H1 (cell line): Measurements from ENCODE around the gene OGFRL1. TPM values are rescaled to one million over a fixed set of nuclear protein-coding genes. Genes with fewer than 3 reads are reported as not detected.

ENCODE experiments used
- CTCF ChIA-PET: fragments of 300-600 bp; sonication (Branson Sonifier 250); formaldehyde crosslinking; loops from one replicate; lab custom pipeline; 2021; ENCODE audit not compliant: partially characterized antibody; lab: Charles Lee
- POLR2A ChIA-PET: fragments of 300-600 bp; sonication (Branson Sonifier 250); formaldehyde crosslinking; loops from one replicate; lab custom pipeline; 2021; ENCODE audit warnings: inconsistent platforms; ENCODE audit not compliant: partially characterized antibody; lab: Charles Lee
- DNase-seq, 2 experiments: peaks; one replicate each; pipeline versions ENCODE4 v3.0.0 to v3.0.0-alpha.2; 2010 to 2022; ENCODE audit warnings: low spot score in 2 of 2, low read depth in 1 of 2, mixed read lengths in 1 of 2
- FAIRE-seq: peaks from 2 replicates; lab custom pipeline; 2011; peaks lifted over from hg19 to GRCh38; lab: Jason Lieb, UNC
- H2AFZ ChIP-seq: 2 replicates; pipeline ENCODE4 v1.8.1; 2012; ENCODE audit warnings: low read length, inconsistent platforms
- H2AK5ac ChIP-seq: 2 replicates; pipeline ENCODE4 v1.6.1; 2013; ENCODE audit warnings: low read depth, low read length
- H2BK120ac ChIP-seq: replicated peaks from 2 replicates; pipeline ENCODE3; 2013; ENCODE audit warnings: low read depth, low read length, inconsistent platforms
- H2BK12ac ChIP-seq: 2 replicates; pipeline ENCODE4 v1.6.1; 2013; ENCODE audit warnings: low read depth, low read length
- H2BK15ac ChIP-seq: 2 replicates; pipeline ENCODE4 v1.6.1; 2013; ENCODE audit warnings: low read length
- H2BK20ac ChIP-seq: 2 replicates; pipeline ENCODE4 v1.6.1; 2013; ENCODE audit warnings: low read length
- H2BK5ac ChIP-seq: 2 replicates; pipeline ENCODE4 v1.6.1; 2013; ENCODE audit warnings: low read depth, low read length
- H3K14ac ChIP-seq: 2 replicates; pipeline ENCODE4 v1.6.1; 2013; ENCODE audit warnings: inconsistent platforms; ENCODE audit not compliant: insufficient read length
- H3K18ac ChIP-seq: 2 replicates; pipeline ENCODE4 v1.6.1; 2013; ENCODE audit warnings: low read length; ENCODE audit errors: extremely low read depth
- H3K23ac ChIP-seq: 2 replicates; pipeline ENCODE4 v1.6.1; 2013; ENCODE audit warnings: inconsistent platforms; ENCODE audit not compliant: insufficient read length
- H3K23me2 ChIP-seq: 2 replicates; pipeline ENCODE4 v1.6.1; 2013; ENCODE audit warnings: low read depth, low read length
- H3K27ac ChIP-seq: 2 replicates; pipeline ENCODE4 v1.6.1; 2011; ENCODE audit warnings: low read depth, low read length, inconsistent platforms
- H3K27me3 ChIP-seq, 4 experiments: replicated peaks in 1 of 4; 1 replicate in 1 of 4; 2 replicates in 3 of 4; pipeline versions ENCODE4 v1.6.1 to v1.8.1; 2011 to 2013; ENCODE audit warnings: low read length in 3 of 4, mild to moderate bottlenecking in 3 of 4, inconsistent platforms in 2 of 4, mixed read lengths in 2 of 4, moderate library complexity in 1 of 4; ENCODE audit not compliant: control insufficient read depth in 3 of 4, insufficient read depth in 3 of 4; ENCODE audit errors: extremely low read depth in 1 of 4
- H3K36me3 ChIP-seq, 4 experiments: 2 replicates each; pipeline versions ENCODE4 v1.6.1 to v1.8.1; 2011 to 2013; ENCODE audit warnings: mild to moderate bottlenecking in 4 of 4, low read length in 3 of 4, moderate library complexity in 2 of 4, control low read depth in 1 of 4, inconsistent platforms in 1 of 4; ENCODE audit not compliant: insufficient read depth in 4 of 4, control insufficient read depth in 2 of 4
- H3K4ac ChIP-seq: replicated peaks from 2 replicates; pipeline ENCODE3; 2013; ENCODE audit warnings: low read length, low read depth, mixed read lengths, inconsistent platforms; ENCODE audit not compliant: insufficient read length
- H3K4me1 ChIP-seq, 4 experiments: replicated peaks in 1 of 4; 1 replicate in 1 of 4; 2 replicates in 3 of 4; pipeline versions ENCODE4 v1.6.1 to v1.8.1; 2011 to 2013; ENCODE audit warnings: low read length in 3 of 4, inconsistent platforms in 2 of 4, mixed read lengths in 1 of 4; ENCODE audit not compliant: insufficient read depth in 4 of 4, control insufficient read depth in 3 of 4
- H3K4me2 ChIP-seq, 2 experiments: 2 replicates each; pipeline versions ENCODE4 v1.6.1 to v1.8.1; 2011 to 2013; ENCODE audit warnings: low read depth in 2 of 2, low read length in 2 of 2, control low read depth in 1 of 2, inconsistent platforms in 1 of 2, mild to moderate bottlenecking in 1 of 2; ENCODE audit not compliant: insufficient read depth in 1 of 2
- H3K4me3 ChIP-seq, 4 experiments: fragments of 200-600, 300-600 bp in 1 of 4; sonication (generic), shearing (Covaris generic), sonication (Bioruptor Twin) in 1 of 4; 2 replicates each; pipeline versions ENCODE4 v1.5.1 to v1.8.1; 2011 to 2016; ENCODE audit warnings: low read length in 4 of 4, low read depth in 3 of 4, control low read depth in 2 of 4, inconsistent platforms in 2 of 4, mild to moderate bottlenecking in 2 of 4, mixed read lengths in 1 of 4, moderate library complexity in 1 of 4; ENCODE audit not compliant: insufficient read depth in 2 of 4; ENCODE audit errors: extremely low read depth in 1 of 4
- H3K56ac ChIP-seq: replicated peaks from 2 replicates; pipeline ENCODE3; 2013; ENCODE audit warnings: low read depth, mild to moderate bottlenecking, mixed read lengths, low read length, inconsistent platforms; ENCODE audit not compliant: insufficient read length
- H3K79me1 ChIP-seq: 2 replicates; pipeline ENCODE4 v1.6.1; 2013; ENCODE audit warnings: low read depth, low read length, control low read depth
- H3K79me2 ChIP-seq, 2 experiments: 2 replicates each; pipeline versions ENCODE4 v1.6.1 to v1.8.1; 2012 to 2013; ENCODE audit warnings: low read length in 2 of 2, mild to moderate bottlenecking in 2 of 2, inconsistent platforms in 1 of 2; ENCODE audit not compliant: insufficient read depth in 2 of 2, control insufficient read depth in 1 of 2
- H3K9ac ChIP-seq, 4 experiments: replicated peaks in 1 of 4; 1 replicate in 1 of 4; 2 replicates in 3 of 4; pipeline versions ENCODE4 v1.6.1 to v1.8.1; 2011 to 2013; ENCODE audit warnings: low read depth in 3 of 4, low read length in 3 of 4, control low read depth in 2 of 4, mild to moderate bottlenecking in 2 of 4, moderate library complexity in 2 of 4, inconsistent platforms in 1 of 4; ENCODE audit errors: extremely low read depth in 1 of 4
- H3K9me3 ChIP-seq, 2 experiments: 2 replicates each; pipeline versions ENCODE4 v1.6.1 to v1.8.1; 2012 to 2013; ENCODE audit warnings: mild to moderate bottlenecking in 2 of 2, moderate library complexity in 2 of 2, control low read depth in 1 of 2, inconsistent platforms in 1 of 2, low read depth in 1 of 2, low read length in 1 of 2, mixed read lengths in 1 of 2; ENCODE audit not compliant: insufficient read depth in 2 of 2
- H4K20me1 ChIP-seq, 2 experiments: replicated peaks in 1 of 2; 2 replicates each; pipeline versions ENCODE3 to v1.8.1; 2011 to 2013; ENCODE audit warnings: inconsistent platforms in 2 of 2, low read length in 2 of 2, mild to moderate bottlenecking in 1 of 2; ENCODE audit not compliant: insufficient read depth in 2 of 2, control insufficient read depth in 1 of 2
- H4K5ac ChIP-seq: 2 replicates; pipeline ENCODE4 v1.6.1; 2013; ENCODE audit warnings: low read length, low read depth, mixed read lengths, inconsistent platforms; ENCODE audit not compliant: insufficient read length
- H4K8ac ChIP-seq: 2 replicates; pipeline ENCODE4 v1.8.0; 2013; ENCODE audit warnings: mild to moderate bottlenecking, moderate library complexity, low read length, inconsistent platforms; ENCODE audit not compliant: insufficient read depth; ENCODE audit errors: extremely low read depth
- H4K91ac ChIP-seq: replicated peaks from 2 replicates; pipeline ENCODE3; 2013; ENCODE audit warnings: low read length, mixed read lengths, inconsistent platforms; ENCODE audit not compliant: insufficient read length
- CTBP2 ChIP-seq: IDR thresholded peaks from 2 replicates; pipeline ENCODE4 v1.7.0; 2011; ENCODE audit warnings: borderline replicate concordance, mild to moderate bottlenecking, moderate library complexity, mixed read lengths, low read length; ENCODE audit not compliant: insufficient read depth, insufficient read length
- GABPA ChIP-seq: IDR thresholded peaks from 2 replicates; pipeline ENCODE4 v1.6.1; 2011; ENCODE audit warnings: mild to moderate bottlenecking, low read length, moderate library complexity, borderline replicate concordance; ENCODE audit not compliant: insufficient read depth
- HDAC2 ChIP-seq, 2 experiments: fragments of 300-600 bp in 1 of 2; sonication (generic) in 1 of 2; IDR thresholded peaks; 2 replicates each; pipeline ENCODE4 v1.6.1; 2011 to 2012; ENCODE audit warnings: low read depth in 2 of 2, low read length in 2 of 2, mild to moderate bottlenecking in 2 of 2, moderate library complexity in 2 of 2, borderline replicate concordance in 1 of 2, inconsistent platforms in 1 of 2
- PHF8 ChIP-seq: fragments of 200-600 bp; sonication (generic); conservative IDR thresholded peaks from 2 replicates; pipeline ENCODE4 v1.7.1; 2012; ENCODE audit warnings: low read depth, mild to moderate bottlenecking, inconsistent platforms, low read length, moderate library complexity
- POLR2A ChIP-seq, 2 experiments: IDR thresholded peaks; 1 replicate in 1 of 2; 2 replicates in 1 of 2; pipeline ENCODE4 v1.6.1; 2011; ENCODE audit warnings: low read depth in 2 of 2, low read length in 2 of 2, mild to moderate bottlenecking in 2 of 2; ENCODE audit errors: control extremely low read depth in 1 of 2
- RNF2 ChIP-seq: fragments of 200-900, 300-1000 bp; sonication (generic); IDR thresholded peaks from 2 replicates; pipeline ENCODE4 v1.7.1; 2016; ENCODE audit warnings: borderline replicate concordance, low read depth, mild to moderate bottlenecking, antibody characterized with exemption, low read length; ENCODE audit not compliant: poor library complexity, severe bottlenecking; ENCODE audit errors: missing control alignments
- SP4 ChIP-seq: IDR thresholded peaks from 2 replicates; pipeline ENCODE4 v1.6.1; 2012; ENCODE audit warnings: low read length, inconsistent platforms
- TCF12 ChIP-seq: IDR thresholded peaks from 2 replicates; pipeline ENCODE4 v1.6.1; 2011; ENCODE audit warnings: low read depth, mild to moderate bottlenecking, low read length
- WGBS, 2 experiments: shearing (Covaris generic) in 1 of 2; methylation state at CpG; one replicate each; pipeline versions ENCODE4 v1.1.6 to v1.1.7; 2013 to 2015; ENCODE audit warnings: low lambda C conversion rate in 2 of 2, mixed read lengths in 2 of 2, inconsistent platforms in 1 of 2, low coverage in 1 of 2, missing lambda C conversion rate in 1 of 2; ENCODE audit not compliant: insufficient replicate concordance in 2 of 2, insufficient coverage in 1 of 2, insufficient read length in 1 of 2; ENCODE audit errors: extremely low coverage in 1 of 2, missing lambda C conversion rate in 1 of 2; 5-methylcytosine and 5-hydroxymethylcytosine counted together
- polyA plus RNA-seq, 7 experiments: library from polyadenylated mRNA; depleted of rRNA in 3 of 7; stranded (reverse) in 5 of 7; unstranded in 2 of 7; fragments of >200 nt in 5 of 7; fragments of 200-250 nt in 2 of 7; gene quantifications; 1 replicate in 5 of 7; 2 replicates in 1 of 7; 4 replicates in 1 of 7; pipeline versions ENCODE4 v1.2.1 to v1.2.3, GENCODE V29; 2011 to 2013; ENCODE audit warnings: missing spikeins in 2 of 7, mixed read lengths in 2 of 7
- total RNA-seq: library from RNA; stranded (reverse); fragmentation: NEBNext Ultra II Directional; extraction: Animal tissue kit (Norgen Biotek cat#: 25700); gene quantifications from 2 replicates; pipeline ENCODE4 v1.2.1, GENCODE V29; 2021

The OGFRL1 gene
- total and polyA plus RNA-seq, 2 of the 8 experiments (the other 6 are each of a cell fraction or from before 2014, with no cell fraction given): 1.1 to 9.0 TPM

DNA sequence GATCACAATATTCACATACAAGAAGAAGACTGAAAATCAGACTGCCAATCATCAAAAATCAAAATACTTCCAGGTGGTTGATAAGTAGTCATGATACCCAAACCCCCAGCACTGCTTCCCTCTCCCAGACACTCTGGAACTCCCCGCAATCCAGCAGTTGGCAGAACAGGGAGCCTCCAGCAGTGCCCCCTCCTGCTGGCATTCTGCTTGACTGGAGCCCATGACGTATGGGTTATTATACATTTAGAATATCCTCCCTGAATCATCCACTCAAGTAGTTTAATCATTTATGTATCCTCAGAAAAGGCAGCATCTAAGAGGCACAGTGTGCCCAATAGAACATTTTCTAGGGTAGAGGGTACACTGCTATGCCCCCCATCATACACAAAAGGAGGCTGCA, 9.3 kb upstream of the OGFRL1 start:
- no peaks in the 10 kb centered on the region for H3K4me1 ChIP-seq
- no peak overlapping the region for H2BK12ac ChIP-seq
- POLR2A ChIA-PET: no interaction called here
- DNase-seq: no peak
- H4K91ac ChIP-seq: no peak overlapping the region
- no peaks in the 10 kb centered on the region for H3K79me1 ChIP-seq
- 86% methylated on average over 2 of the region's 2 CpGs; no CpG with 5 or more reads in 1 of the 2 experiments for WGBS, 2 experiments
- no peak for TF ChIP-seq PHF8
- TF ChIP-seq SP4: no peak
- no peak for TF ChIP-seq POLR2A (IDR thresholded peaks at IDR 0.05; ENCODE audit: control extremely low read depth in 1 of 2, low read depth in 2 of 2, low read length in 2 of 2)
- no peak for TF ChIP-seq HDAC2 (IDR thresholded peaks at IDR 0.05; ENCODE audit: borderline replicate concordance in 1 of 2, low read depth in 2 of 2, low read length in 2 of 2)
- TF ChIP-seq GABPA: no peak
- TF ChIP-seq RNF2: no peak
- no peak for TF ChIP-seq TCF12
- TF ChIP-seq CTBP2: no peak
- TF ChIP-seq, all 59 proteins: peak for 0
- Histone ChIP-seq H4K8ac (no peak overlapping the region), H4K5ac (no peak overlapping the region), H2BK15ac (no peak overlapping the region), H3K56ac (no peak overlapping the region), H3K27me3 (no peaks in the 10 kb centered on the region), H3K18ac (no peak overlapping the region), H3K9me3 (no peaks in the 10 kb centered on the region), H3K36me3 (no peaks in the 10 kb centered on the region), H3K23ac (no peak overlapping the region), H3K27ac (no peak overlapping the region), H2AK5ac (no peak overlapping the region), H2BK120ac (no peak overlapping the region), H3K79me2 (no peaks in the 10 kb centered on the region), H3K4me2 (no peak overlapping the region), H2BK5ac (no peak overlapping the region), H3K4me3 (no peak overlapping the region), H3K9ac (no peak overlapping the region), H3K14ac (no peak overlapping the region), H2BK20ac (no peak overlapping the region), H3K23me2 (no peaks in the 10 kb centered on the region), H2AFZ (no peak overlapping the region), H3K4ac (no peak overlapping the region), H4K20me1 (no peaks in the 10 kb centered on the region)
- FAIRE-seq: no peak
- CTCF ChIA-PET: no interaction called here
